ENCODE data around the gene DDHD1. TPM values are rescaled to one million over a fixed set of nuclear protein-coding genes. Genes with fewer than 3 reads are reported as not detected.

DDHD1 gene
- total RNA-seq, 1 experiment from 2014 or later: 15.7 TPM

- Histone ChIP-seq H2BK20ac (ENCODE audit: low read depth, low read length, poor library complexity, severe bottlenecking) (no peak overlapping the region), H2BK120ac (ENCODE audit: low read depth, low read length, poor library complexity, severe bottlenecking) (no peak overlapping the region), H2AFZ (ENCODE audit: low read length) (no peak overlapping the region), H3K18ac (ENCODE audit: insufficient read length, low read depth, low read length) (no peak overlapping the region), H3K4me1 (ENCODE audit: insufficient read depth, low read length) (no peaks in the 10 kb centered on the region), H2AK5ac (ENCODE audit: insufficient read length, low read length) (no peak overlapping the region), H4K8ac (replicated peaks; ENCODE audit: insufficient read length, low read depth, low read length) (no peak overlapping the region), H4K5ac (ENCODE audit: insufficient read length, low read depth, low read length) (no peak overlapping the region), H3T11ph (ENCODE audit: low read length) (no peak overlapping the region), H3K56ac (ENCODE audit: insufficient read length, low read depth, low read length) (no peak overlapping the region), H3K27ac (ENCODE audit: insufficient read length, low read depth, low read length) (no peak overlapping the region), H3K27me3 (ENCODE audit: insufficient read depth, low read length) (no peaks in the 10 kb centered on the region), H2BK12ac (ENCODE audit: insufficient read length, low read depth, low read length) (no peak overlapping the region), H4K91ac (ENCODE audit: insufficient read length, low read depth, low read length) (no peak overlapping the region), H4K20me1 (ENCODE audit: control insufficient read depth, insufficient read depth, insufficient read length) (no peaks in the 10 kb centered on the region), H3K79me2 (ENCODE audit: insufficient read depth, low read length) (no peaks in the 10 kb centered on the region), H3K9me3 (ENCODE audit: control insufficient read depth, low read depth, low read length) (no peaks in the 10 kb centered on the region), H3K4me2 (ENCODE audit: insufficient read depth, insufficient read length, low read length) (no peak overlapping the region), H3K9ac (ENCODE audit: extremely low read depth, insufficient read length, low read length) (no peak overlapping the region), H3K23me2 (ENCODE audit: insufficient read length, low read depth, low read length, poor library complexity, severe bottlenecking) (no peaks in the 10 kb centered on the region), H3K23ac (ENCODE audit: insufficient read length, low read depth, low read length) (no peak overlapping the region), H3K14ac (ENCODE audit: insufficient read depth, low read length) (no peak overlapping the region), H3K4ac (ENCODE audit: low read depth, low read length) (no peak overlapping the region), H2BK15ac (ENCODE audit: low read depth, low read length) (no peak overlapping the region), H2BK5ac (ENCODE audit: insufficient read length, low read length) (no peak overlapping the region), H3K79me1 (ENCODE audit: insufficient read depth, low read depth, low read length, poor library complexity, severe bottlenecking) (no peaks in the 10 kb centered on the region)
- Mint-ChIP-seq H3K27me3 (ENCODE audit: low read depth) (no peaks in the 10 kb centered on the region), H3K36me3 (ENCODE audit: insufficient read depth in 1 of 3, low read depth in 3 of 3) (no peaks in the 10 kb centered on the region), H3K4me3 (no peak overlapping the region), H3K9me3 (no peaks in the 10 kb centered on the region), H3K4me1 (no peaks in the 10 kb centered on the region), H3K27ac (no peak overlapping the region)
- WGBS (ENCODE audit: extremely low coverage, insufficient read length, low lambda C conversion rate): no CpG with 5 or more reads among the region's 9 CpGs
- no peak for DNase-seq
- TF ChIP-seq CTCF (conservative IDR thresholded peaks at IDR 0.05): no peak
Observed at GRCh38 chr14:53168786-53169185, 15.7 kb upstream of the DDHD1 start.
